KOPT-K1 (cell line): Measurements from ENCODE around the gene GBA3.

Source experiments
- H3K27ac ChIP-seq: fragments of 200-600 bp; sonication (generic); 2 replicates; pipeline ENCODE4 v1.5.1; 2016; ENCODE audit warnings: antibody characterized with exemption, mild to moderate bottlenecking, low read depth, low read length; ENCODE audit not compliant: poor library complexity, severe bottlenecking
- H3K36me3 ChIP-seq: fragments of 200-600 bp; sonication (generic); 2 replicates; pipeline ENCODE4 v1.5.1; 2017; ENCODE audit warnings: antibody characterized with exemption, mild to moderate bottlenecking, low read length, moderate library complexity; ENCODE audit not compliant: insufficient read depth
- H3K9me3 ChIP-seq: fragments of 200-600 bp; sonication (generic); 2 replicates; pipeline ENCODE4 v1.5.1; 2017; ENCODE audit warnings: antibody characterized with exemption, low read length, mild to moderate bottlenecking; ENCODE audit not compliant: insufficient read depth, poor library complexity, severe bottlenecking

Gene GBA3

GRCh38 chr4:22692736-22693135 lies at the start of gene GBA3:
Gene GBA3 (plus strand): TSS chr4:22692937.
- no peaks in the 10 kb centered on the region for H3K9me3 ChIP-seq

GRCh38 chr4:22643952-22644351 lies 48.8 kb upstream of the GBA3 start:
- Histone ChIP-seq H3K27ac (no peak overlapping the region), H3K9me3 (peaks cover 15% of the 10 kb centered on the region), H3K36me3 (no peaks in the 10 kb centered on the region)

More at GRCh38 chr4:22692736-22693135, at the start of gene GBA3:
- Histone ChIP-seq H3K27ac (no peak within 1 kb of the TSS), H3K36me3 (no peaks in the 10 kb centered on the region)

- H3K9me3 ChIP-seq: peaks cover 3% of the 10 kb centered on the region
- no peak overlapping the region for H3K27ac ChIP-seq
- no peaks in the 10 kb centered on the region for H3K36me3 ChIP-seq
These were observed 47.1 kb upstream of the GBA3 start for GRCh38 chr4:22645481-22646182.

GRCh38 chr4:22648996-22649395 lies 43.7 kb upstream of the GBA3 start:
- H3K9me3 ChIP-seq: no peaks in the 10 kb centered on the region
- H3K27ac ChIP-seq: no peak overlapping the region
- H3K36me3 ChIP-seq: no peaks in the 10 kb centered on the region

- Histone ChIP-seq H3K27ac (no peak overlapping the region), H3K9me3 (no peaks in the 10 kb centered on the region), H3K36me3 (no peaks in the 10 kb centered on the region)
These were observed 42.0 kb upstream of the GBA3 start for GRCh38 chr4:22650771-22651170.

- H3K9me3 ChIP-seq: no peaks in the 10 kb centered on the region
- no peak overlapping the region for H3K27ac ChIP-seq
- H3K36me3 ChIP-seq: no peaks in the 10 kb centered on the region
These were observed 39.0 kb upstream of the GBA3 start for GRCh38 chr4:22653752-22654151.

- H3K36me3 ChIP-seq: no peaks in the 10 kb centered on the region
- H3K27ac ChIP-seq: no peak overlapping the region
- no peaks in the 10 kb centered on the region for H3K9me3 ChIP-seq
These were observed 31.3 kb upstream of the GBA3 start for GRCh38 chr4:22661443-22661842.

GRCh38 chr4:22667332-22667940 lies 25.3 kb upstream of the GBA3 start:
- Histone ChIP-seq H3K27ac (no peak overlapping the region), H3K36me3 (no peaks in the 10 kb centered on the region), H3K9me3 (no peaks in the 10 kb centered on the region)

GRCh38 chr4:22668301-22668700 lies 24.4 kb upstream of the GBA3 start:
- Histone ChIP-seq H3K27ac (peak overlapping the region; percentile 41), H3K9me3 (no peaks in the 10 kb centered on the region), H3K36me3 (no peaks in the 10 kb centered on the region)

- H3K36me3 ChIP-seq: no peaks in the 10 kb centered on the region
- no peaks in the 10 kb centered on the region for H3K9me3 ChIP-seq
- H3K27ac ChIP-seq: peak overlapping the region; percentile 41
These were observed 24.0 kb upstream of the GBA3 start for GRCh38 chr4:22668702-22669101.

GRCh38 chr4:22670956-22671355 lies 21.8 kb upstream of the GBA3 start:
- Histone ChIP-seq H3K36me3 (no peaks in the 10 kb centered on the region), H3K9me3 (no peaks in the 10 kb centered on the region), H3K27ac (no peak overlapping the region)

- no peaks in the 10 kb centered on the region for H3K9me3 ChIP-seq
- peak overlapping the region; percentile 8 for H3K27ac ChIP-seq
- H3K36me3 ChIP-seq: no peaks in the 10 kb centered on the region
These were observed 20.2 kb upstream of the GBA3 start for GRCh38 chr4:22672519-22672918.

- peak overlapping the region; percentile 8 for H3K27ac ChIP-seq
- no peaks in the 10 kb centered on the region for H3K36me3 ChIP-seq
- no peaks in the 10 kb centered on the region for H3K9me3 ChIP-seq
These were observed 19.8 kb upstream of the GBA3 start for GRCh38 chr4:22672944-22673343.

- H3K36me3 ChIP-seq: no peaks in the 10 kb centered on the region
- no peak overlapping the region for H3K27ac ChIP-seq
- no peaks in the 10 kb centered on the region for H3K9me3 ChIP-seq
These were observed 18.0 kb upstream of the GBA3 start for GRCh38 chr4:22674700-22675099.

- no peak overlapping the region for H3K27ac ChIP-seq
- no peaks in the 10 kb centered on the region for H3K9me3 ChIP-seq
- H3K36me3 ChIP-seq: no peaks in the 10 kb centered on the region
These were observed 16.7 kb upstream of the GBA3 start for GRCh38 chr4:22676063-22676462.

- Histone ChIP-seq H3K36me3 (no peaks in the 10 kb centered on the region), H3K9me3 (no peaks in the 10 kb centered on the region), H3K27ac (no peak overlapping the region)
These were observed 15.0 kb upstream of the GBA3 start for GRCh38 chr4:22677780-22678179.
